NCI-H1417 treated with DMSO at 0.1 percent for 48 hours (cell line): ENCODE results near the gene PDRG1.

Experiments
- DNase-seq: peaks from one replicate; lab custom pipeline; 2025; lab: John Stamatoyannopoulos, UW

PDRG1 gene

DNA sequence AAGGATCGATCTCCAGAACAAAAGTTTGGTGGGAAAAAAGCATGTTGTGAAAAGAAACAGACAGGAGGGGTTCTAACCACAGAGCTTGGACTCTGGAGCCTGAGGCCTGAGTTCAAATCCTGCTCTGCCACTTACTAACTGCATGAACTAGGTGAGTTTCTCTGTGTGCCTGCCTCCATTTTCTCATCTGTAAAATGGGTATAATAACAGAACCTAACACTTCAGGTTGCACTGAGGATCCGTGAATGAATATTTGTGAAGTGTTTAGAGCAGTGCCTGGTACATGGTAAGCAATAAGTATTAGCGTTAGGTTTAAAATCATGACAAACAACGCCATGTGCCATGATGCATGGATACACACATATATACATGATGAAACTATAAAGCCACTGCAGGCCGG lies 44.8 kb downstream of the PDRG1 start:
- no peak for DNase-seq

DNA sequence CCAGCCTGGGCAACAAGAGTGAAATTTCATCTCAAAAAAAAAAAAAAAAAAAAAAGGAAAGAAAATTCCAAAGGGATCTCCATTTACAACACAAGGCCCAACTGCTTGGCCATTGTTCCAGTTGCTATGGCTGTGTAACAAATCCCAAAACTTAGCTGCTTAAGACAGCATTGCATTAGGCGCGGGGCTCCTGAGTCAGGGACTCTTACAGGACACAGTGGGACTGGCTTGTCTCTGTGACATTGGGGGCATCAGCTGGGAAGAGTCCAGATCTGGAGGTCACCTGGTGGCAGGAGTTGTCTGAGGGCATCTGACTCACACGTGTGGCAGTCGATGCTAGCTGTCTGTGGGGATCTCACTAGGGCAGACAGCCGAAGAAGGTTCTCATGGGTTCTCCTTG lies 45.8 kb downstream of the PDRG1 start:
- no peak for DNase-seq

DNA sequence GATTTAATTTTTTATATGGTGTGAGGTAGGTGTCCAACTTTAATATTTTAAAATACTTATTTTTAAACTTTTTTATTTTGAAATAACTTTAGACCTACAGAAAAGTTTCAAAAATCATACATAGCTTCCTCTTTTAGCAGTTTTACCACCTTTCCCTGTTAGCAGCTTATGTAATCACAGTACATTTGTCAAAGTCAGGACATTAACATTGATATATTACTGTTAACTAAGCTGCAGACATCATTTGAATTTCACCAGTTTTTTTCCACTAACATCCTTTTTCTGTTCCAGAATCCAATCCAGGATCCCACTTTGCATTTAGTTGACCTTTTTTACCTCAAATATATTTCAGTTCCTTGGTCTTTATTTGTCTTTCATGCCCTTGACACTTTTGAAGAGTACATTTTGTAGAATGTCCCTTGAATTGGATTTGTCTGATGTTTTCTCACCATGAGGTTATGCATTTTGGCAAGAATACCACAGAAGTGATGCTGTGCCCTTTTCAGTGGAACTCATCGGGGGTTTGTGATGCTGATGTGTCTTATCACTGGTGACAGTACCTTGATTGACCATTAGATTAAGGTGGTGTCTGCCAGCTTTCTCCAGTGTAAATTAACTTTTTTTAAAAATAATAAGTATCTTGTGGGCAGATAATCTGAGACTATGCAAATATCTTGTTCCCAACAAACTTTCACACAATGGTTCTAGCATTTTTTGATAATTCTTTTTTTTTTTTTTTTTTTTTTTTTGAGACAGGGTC lies 48.0 kb downstream of the PDRG1 start:
- DNase-seq = no peak

DNA sequence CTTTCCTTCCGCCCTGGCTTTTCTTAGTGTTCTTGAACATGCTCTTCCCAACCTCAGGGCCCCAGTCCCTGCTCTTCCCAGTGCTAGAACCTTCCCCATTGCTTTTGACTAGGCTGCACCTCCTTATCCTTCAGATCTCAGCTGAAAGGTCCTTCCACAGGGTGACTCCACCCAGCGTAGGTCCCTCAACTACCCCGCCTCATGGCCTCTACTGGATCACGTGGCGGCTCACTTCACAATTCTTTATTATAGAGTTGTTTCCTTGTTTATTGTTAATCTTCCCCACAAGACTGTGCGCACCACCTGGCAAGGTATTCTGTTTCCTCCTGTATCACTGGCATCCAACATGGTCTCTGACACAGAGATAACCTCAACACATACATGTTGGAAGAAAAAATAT lies 50.2 kb downstream of the PDRG1 start:
- DNase-seq = no peak

DNA sequence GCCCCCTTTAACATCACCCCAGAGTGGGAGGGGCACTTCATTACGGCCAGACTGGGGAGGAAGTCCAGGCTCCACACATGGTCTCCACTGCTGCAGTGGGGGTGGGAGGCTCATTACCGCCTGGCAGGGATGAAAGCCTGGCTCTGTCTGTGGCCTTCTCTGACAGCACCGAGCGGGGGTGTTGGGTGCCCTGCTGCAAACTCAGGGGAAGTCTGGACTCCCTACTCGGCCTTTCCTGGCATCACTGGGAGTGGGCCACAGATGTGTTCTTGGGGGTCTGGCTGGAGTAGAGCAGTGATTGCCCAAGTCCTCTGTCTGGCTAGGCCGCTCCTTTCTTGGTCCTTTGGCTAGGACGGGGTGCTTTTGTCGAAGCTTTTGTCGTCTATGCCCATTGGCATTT lies 54.3 kb downstream of the PDRG1 start:
- no peak for DNase-seq

DNA sequence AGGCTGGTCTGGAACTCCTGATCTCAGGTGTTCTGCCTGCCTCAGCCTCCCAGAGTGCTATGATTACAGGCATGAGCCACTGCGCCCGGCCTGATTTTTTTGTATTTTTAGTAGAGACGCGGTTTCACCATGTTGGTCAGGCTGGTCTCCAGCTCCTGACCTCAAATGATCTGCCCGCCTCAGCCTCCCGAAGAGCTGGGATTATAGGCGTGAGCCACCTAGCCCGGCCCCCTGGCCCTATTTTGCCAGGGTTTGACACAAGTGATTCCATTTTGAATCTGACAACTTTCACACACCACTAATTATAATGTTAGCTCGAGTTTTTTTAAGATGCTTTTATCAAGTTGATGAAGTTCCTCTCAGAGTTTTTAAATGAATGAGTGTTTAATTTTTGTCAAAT lies 55.8 kb downstream of the PDRG1 start:
- DNase-seq = no peak

DNA sequence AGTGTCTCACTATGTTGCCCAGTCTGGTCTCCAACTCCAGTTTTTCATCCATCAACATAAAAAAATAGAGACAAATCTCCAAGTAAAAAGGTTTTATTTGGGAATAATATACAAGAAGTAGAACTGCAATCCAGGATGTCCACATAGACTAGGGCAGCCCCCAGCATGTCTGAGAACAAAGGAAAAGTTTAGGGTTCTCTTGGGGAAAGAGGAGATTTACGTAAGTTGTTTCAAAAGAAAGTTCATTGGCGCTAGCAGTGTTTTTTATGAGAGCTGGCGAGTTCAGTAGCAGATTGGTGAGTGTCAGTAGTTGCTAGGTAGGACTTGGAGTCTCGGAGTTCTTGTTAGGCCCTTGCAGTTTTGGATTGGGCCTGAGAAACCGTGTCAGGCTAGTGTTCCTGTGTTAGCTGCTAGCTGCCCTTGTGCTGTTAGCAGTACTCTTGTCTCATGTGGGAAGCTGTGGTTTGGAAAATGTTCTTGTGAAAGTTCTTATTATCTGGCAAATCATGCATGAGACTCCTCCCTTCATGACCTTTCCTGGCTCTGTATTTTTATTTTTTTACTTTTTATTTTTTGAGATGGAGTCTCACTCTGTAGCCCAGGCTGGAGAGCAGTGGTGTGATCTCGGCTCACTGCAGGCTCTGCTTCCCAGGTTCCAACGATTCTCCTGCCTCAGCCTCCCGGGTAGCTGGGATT lies 56.7 kb downstream of the PDRG1 start:
- DNase-seq = no peak
